MCF 10A (cell line): ENCODE data around the gene CD164. TPM values are rescaled to one million over a fixed set of nuclear protein-coding genes. Genes with fewer than 3 reads are reported as not detected.

ENCODE experiments used
- BruUV-seq: library from RNA; stranded (reverse); fragments of 400-500 nt; replicated peaks from 2 replicates; lab custom pipeline; 2021; lab: Mats Ljungman, UMichigan
- CTCF ChIA-PET: fragments of 300-600 bp; sonication (Branson Sonifier 250); formaldehyde crosslinking; extraction: SDS; loops from one replicate; lab custom pipeline; 2021; ENCODE audit warnings: antibody characterized with exemption, inconsistent platforms; lab: Yijun Ruan, JAX
- POLR2A ChIA-PET: fragments of 300-600, 350-650 bp; sonication (Branson Sonifier 250); formaldehyde crosslinking; extraction: SDS; loops from one replicate; lab custom pipeline; 2020; ENCODE audit warnings: antibody characterized with exemption, inconsistent platforms; lab: Yijun Ruan, JAX
- DNase-seq: peaks from one replicate; pipeline ENCODE4 v3.0.0-alpha.2; 2018; ENCODE audit not compliant: unreplicated experiment
- H3K27ac Mint-ChIP-seq: one replicate; pipeline ENCODE4 v1.8.0; 2022; ENCODE audit warnings: mild to moderate bottlenecking, low read depth, mixed read lengths; ENCODE audit not compliant: unreplicated experiment
- H3K27me3 Mint-ChIP-seq: one replicate; pipeline ENCODE4 v1.8.0; 2022; ENCODE audit warnings: mixed read lengths; ENCODE audit not compliant: insufficient read depth, unreplicated experiment
- H3K36me3 Mint-ChIP-seq: one replicate; pipeline ENCODE4 v1.8.0; 2022; ENCODE audit warnings: mild to moderate bottlenecking, moderate library complexity, mixed read lengths; ENCODE audit not compliant: insufficient read depth, unreplicated experiment
- H3K4me1 Mint-ChIP-seq: one replicate; pipeline ENCODE4 v1.8.0; 2022; ENCODE audit warnings: mixed read lengths; ENCODE audit not compliant: insufficient read depth, unreplicated experiment
- H3K4me3 Mint-ChIP-seq: one replicate; pipeline ENCODE4 v1.8.0; 2022; ENCODE audit warnings: mild to moderate bottlenecking, moderate library complexity, mixed read lengths; ENCODE audit not compliant: unreplicated experiment
- H3K9me3 Mint-ChIP-seq: one replicate; pipeline ENCODE4 v1.8.0; 2022; ENCODE audit warnings: mixed read lengths; ENCODE audit not compliant: unreplicated experiment
- CTCF ChIP-seq: fragments of 200-600 bp; IDR thresholded peaks from one replicate; pipeline ENCODE4 v1.8.0; 2022; ENCODE audit warnings: antibody characterized with exemption, mild to moderate bottlenecking; ENCODE audit not compliant: unreplicated experiment
- intact Hi-C: fragments of 100-400 bp; cut with micrococcal nuclease; formaldehyde crosslinking; loops from 2 replicates; pipeline ENCODE4 v1.14.1; 2022
- total RNA-seq: library from RNA; stranded (reverse); gene quantifications from 2 replicates; pipeline ENCODE4 v1.2.3, GENCODE V29; 2022

CD164 gene
- total RNA-seq, 1 experiment from 2014 or later = 156 TPM

- Mint-ChIP-seq H3K36me3 (peaks cover 15% of the 10 kb centered on the region), H3K27ac (peak overlapping the region; percentile 100), H3K4me3 (peak overlapping the region; percentile 88), H3K27me3 (no peaks in the 10 kb centered on the region), H3K4me1 (peaks cover 27% of the 10 kb centered on the region), H3K9me3 (no peaks in the 10 kb centered on the region)
- intact Hi-C loops = loop anchor here (1.0 to 5.0 kb wide), 4 partner anchors 74 to 841 kb away; partner anchors contain the start of gene MICAL1
- ChIA-PET CTCF (interaction anchor here (0.7 to 5.7 kb wide), 31 partner anchors 9 to 1173 kb away, joined by 3 to 80 read pairs (median 5); partner anchors contain the start of genes CEP57L1, MICAL1, PPIL6 and SESN1), POLR2A (interaction anchor here (0.6 to 5.6 kb wide), 50 partner anchors 10 to 1599 kb away, joined by 3 to 94 read pairs (median 5); partner anchors contain the start of genes AK9, CEP57L1, FIG4 and FOXO3)
- no TSS peak for BruUV-seq
- DNase-seq = no peak
- no peak for TF ChIP-seq CTCF
These were observed 1.2 kb upstream of the CD164 start for GRCh38 chr6:109383438-109383940.

- DNase-seq = peak; percentile 94
- Mint-ChIP-seq H3K4me3 (peak overlapping the region; percentile 88), H3K27me3 (no peaks in the 10 kb centered on the region), H3K27ac (peak overlapping the region; percentile 100), H3K4me1 (peaks cover 34% of the 10 kb centered on the region), H3K9me3 (no peaks in the 10 kb centered on the region), H3K36me3 (peaks cover 22% of the 10 kb centered on the region)
- TSS peak; percentile 83 for BruUV-seq
- ChIA-PET POLR2A (interaction anchor here (0.6 to 5.6 kb wide), 61 partner anchors 9 to 1888 kb away, joined by 3 to 94 read pairs (median 4); partner anchors contain the start of genes AK9, CEP57L1, FIG4 and FOXO3), CTCF (interaction anchor here (0.5 to 5.7 kb wide), 31 partner anchors 8 to 656 kb away, joined by 3 to 80 read pairs (median 4); partner anchors contain the start of genes CEP57L1, PPIL6, SESN1 and SMPD2)
- intact Hi-C loops = loop anchor here (1.0 to 5.0 kb wide), 5 partner anchors 57 to 841 kb away; partner anchors contain the start of genes MICAL1, PPIL6 and SMPD2
- TF ChIP-seq CTCF = peak; percentile 31
These were observed 540 bp upstream of the CD164 start for GRCh38 chr6:109382576-109383437.

- H3K4me1 Mint-ChIP-seq = peaks cover 37% of the 10 kb centered on the region
- no peaks in the 10 kb centered on the region for H3K9me3 Mint-ChIP-seq
- no peak for TF ChIP-seq CTCF
- BruUV-seq = TSS peak; percentile 32
- H3K27me3 Mint-ChIP-seq = no peaks in the 10 kb centered on the region
- H3K27ac Mint-ChIP-seq = peak overlapping the region; percentile 100
- H3K36me3 Mint-ChIP-seq = peaks cover 38% of the 10 kb centered on the region
- CTCF ChIA-PET = interaction anchor here (0.6 to 5.7 kb wide), 3 partner anchors 60 to 194 kb away, joined by 5 to 80 read pairs (median 25); partner anchors contain the start of genes PPIL6 and SMPD2
- peak; percentile 49 for DNase-seq
- intact Hi-C loops = loop anchor here (5.0 kb wide), 3 partner anchors 76 to 839 kb away; partner anchors contain the start of gene MICAL1
- POLR2A ChIA-PET = interaction anchor here (0.5 to 5.6 kb wide), 9 partner anchors 14 to 1140 kb away, joined by 3 to 94 read pairs (median 13); partner anchors contain the start of genes CEP57L1, PPIL6, SESN1 and SMPD2
- H3K4me3 Mint-ChIP-seq = peak overlapping the region; percentile 88
These were observed 1.1 kb downstream of the CD164 start for GRCh38 chr6:109381061-109381746.
